IgD-negative memory B cell (primary cell): ENCODE data around the gene PACSIN1. TPM values are rescaled to one million over a fixed set of nuclear protein-coding genes. Genes with fewer than 3 reads are reported as not detected.
A peak's percentile ranks its signal among the peaks of the same experiment; 100 is the strongest.

Experiments used
- H3K27ac Mint-ChIP-seq, 3 donors: one replicate each; pipeline ENCODE4 v1.8.0; 2020 to 2022; ENCODE audit warnings: mild to moderate bottlenecking in 3 of 3, mixed read lengths in 3 of 3, moderate library complexity in 1 of 3
- H3K27me3 Mint-ChIP-seq: one replicate; pipeline ENCODE4 v1.8.0; 2021; ENCODE audit warnings: mixed read lengths
- H3K36me3 Mint-ChIP-seq: one replicate; pipeline ENCODE4 v1.8.0; 2020; ENCODE audit warnings: mild to moderate bottlenecking, mixed read lengths
- H3K4me1 Mint-ChIP-seq, 3 donors: one replicate each; pipeline ENCODE4 v1.8.0; 2020 to 2022; ENCODE audit warnings: mixed read lengths in 3 of 3, mild to moderate bottlenecking in 1 of 3
- H3K4me3 Mint-ChIP-seq, 4 donors: one replicate each; pipeline ENCODE4 v1.8.0; 2020 to 2022; ENCODE audit warnings: mild to moderate bottlenecking in 4 of 4, mixed read lengths in 4 of 4, moderate library complexity in 3 of 4
- H3K9me3 Mint-ChIP-seq, 3 donors: one replicate each; pipeline ENCODE4 v1.8.0; 2020 to 2021; ENCODE audit warnings: mixed read lengths in 3 of 3, mild to moderate bottlenecking in 1 of 3
- polyA plus RNA-seq: library from polyadenylated mRNA; unstranded; fragments of 300-500 nt; fragmentation: Illumina TruSeq; gene quantifications from one replicate; pipeline ENCODE4 v1.2.3, GENCODE V29; 2021

Gene PACSIN1
- polyA plus RNA-seq, 1 donor from 2014 or later, result not detected

DNA sequence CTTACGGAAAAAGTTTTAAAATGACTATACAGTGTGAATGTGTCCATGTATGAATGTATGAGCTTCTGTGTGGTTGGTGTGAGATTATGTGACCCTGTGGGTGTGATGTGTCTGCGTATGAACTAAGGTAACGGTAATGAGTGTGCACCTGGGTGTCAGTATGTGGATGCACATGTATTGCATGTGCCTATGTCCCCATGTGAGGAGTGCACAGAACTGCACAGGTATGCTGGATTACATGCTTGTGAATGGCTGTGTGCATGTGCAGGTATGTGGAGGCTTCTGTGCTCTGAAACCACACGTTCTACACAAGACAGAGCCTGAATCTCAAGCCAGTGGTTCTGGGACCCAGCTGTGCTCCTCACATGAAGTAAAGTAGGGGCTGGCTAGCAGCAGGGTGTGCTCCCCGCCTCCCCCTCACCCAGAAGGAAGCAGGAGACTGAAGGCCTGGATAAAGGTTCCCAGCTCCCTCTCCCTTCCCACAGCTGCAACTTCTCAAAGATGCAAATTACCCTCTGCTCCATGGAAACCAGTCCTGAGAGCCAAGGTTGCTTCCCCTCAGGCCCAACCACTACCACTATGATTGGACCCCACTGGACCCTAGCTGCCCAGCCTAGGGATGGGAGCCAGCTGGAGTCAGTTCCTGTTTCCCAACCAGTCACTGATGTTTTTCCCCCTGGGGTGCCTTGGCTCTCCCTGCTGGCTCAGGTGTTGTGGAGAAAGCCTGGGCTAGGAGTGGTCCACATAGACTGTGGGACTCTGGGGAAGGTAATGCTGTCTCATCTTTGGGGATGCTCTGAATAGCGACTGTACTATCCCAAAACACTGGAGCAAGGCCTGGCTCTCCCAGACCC lies 115.1 kb downstream of the PACSIN1 start:
- no peak overlapping the region for H3K27ac Mint-ChIP-seq
- H3K36me3 Mint-ChIP-seq, result no peaks in the 10 kb centered on the region
- H3K9me3 Mint-ChIP-seq, result no peaks in the 10 kb centered on the region
- no peaks in the 10 kb centered on the region for H3K27me3 Mint-ChIP-seq
- no peak overlapping the region for H3K4me3 Mint-ChIP-seq
- peaks cover 0 to 3% (median 2%) of the 10 kb centered on the region in 3 donors for H3K4me1 Mint-ChIP-seq

DNA sequence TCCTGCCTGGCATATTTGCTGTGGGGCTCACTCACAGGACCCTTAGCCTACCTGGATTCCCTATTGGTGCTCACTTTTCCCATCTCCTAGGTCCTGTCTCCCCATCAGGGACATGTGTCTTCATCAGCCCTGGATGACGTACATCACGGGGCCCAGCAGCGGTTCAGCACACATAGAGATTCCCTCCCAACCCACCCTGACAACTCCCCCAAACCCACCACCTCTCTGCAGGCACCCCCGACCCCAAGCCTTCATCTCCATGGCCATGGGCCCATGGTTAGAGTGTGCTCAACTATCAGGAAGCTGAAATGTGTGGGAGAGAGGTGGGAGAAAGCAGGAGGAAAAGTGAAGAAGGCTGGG lies 115.7 kb downstream of the PACSIN1 start:
- Mint-ChIP-seq H3K27ac (no peak overlapping the region), H3K4me3 (no peak overlapping the region), H3K4me1 (peaks cover 0 to 3% (median 2%) of the 10 kb centered on the region in 3 donors), H3K9me3 (no peaks in the 10 kb centered on the region), H3K27me3 (no peaks in the 10 kb centered on the region), H3K36me3 (no peaks in the 10 kb centered on the region)

DNA sequence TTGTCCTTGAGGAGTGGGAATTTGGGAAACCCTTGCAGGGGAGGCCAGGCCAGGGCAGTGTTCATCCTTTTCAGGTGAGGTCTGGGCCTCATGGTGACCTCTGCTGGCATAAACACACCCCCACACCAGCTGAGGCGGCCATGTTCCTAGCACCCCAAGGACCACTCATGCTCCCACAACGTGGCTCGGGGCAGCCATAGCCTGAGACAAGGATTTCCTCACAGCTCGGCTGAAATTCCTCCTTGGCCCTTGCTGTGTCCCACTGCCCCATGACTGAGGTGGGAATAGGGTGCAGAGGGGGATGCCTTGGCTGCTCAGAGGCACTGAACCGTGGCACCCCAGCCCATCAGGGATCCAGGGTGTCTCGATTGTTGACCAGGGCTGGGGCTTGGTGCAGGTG lies 117.6 kb downstream of the PACSIN1 start:
- peaks cover 1% of the 10 kb centered on the region for H3K36me3 Mint-ChIP-seq
- H3K27ac Mint-ChIP-seq, result no peak overlapping the region
- H3K27me3 Mint-ChIP-seq, result no peaks in the 10 kb centered on the region
- no peaks in the 10 kb centered on the region for H3K9me3 Mint-ChIP-seq
- H3K4me3 Mint-ChIP-seq, result no peak overlapping the region
- H3K4me1 Mint-ChIP-seq, result peaks cover 0 to 3% (median 2%) of the 10 kb centered on the region in 3 donors

DNA sequence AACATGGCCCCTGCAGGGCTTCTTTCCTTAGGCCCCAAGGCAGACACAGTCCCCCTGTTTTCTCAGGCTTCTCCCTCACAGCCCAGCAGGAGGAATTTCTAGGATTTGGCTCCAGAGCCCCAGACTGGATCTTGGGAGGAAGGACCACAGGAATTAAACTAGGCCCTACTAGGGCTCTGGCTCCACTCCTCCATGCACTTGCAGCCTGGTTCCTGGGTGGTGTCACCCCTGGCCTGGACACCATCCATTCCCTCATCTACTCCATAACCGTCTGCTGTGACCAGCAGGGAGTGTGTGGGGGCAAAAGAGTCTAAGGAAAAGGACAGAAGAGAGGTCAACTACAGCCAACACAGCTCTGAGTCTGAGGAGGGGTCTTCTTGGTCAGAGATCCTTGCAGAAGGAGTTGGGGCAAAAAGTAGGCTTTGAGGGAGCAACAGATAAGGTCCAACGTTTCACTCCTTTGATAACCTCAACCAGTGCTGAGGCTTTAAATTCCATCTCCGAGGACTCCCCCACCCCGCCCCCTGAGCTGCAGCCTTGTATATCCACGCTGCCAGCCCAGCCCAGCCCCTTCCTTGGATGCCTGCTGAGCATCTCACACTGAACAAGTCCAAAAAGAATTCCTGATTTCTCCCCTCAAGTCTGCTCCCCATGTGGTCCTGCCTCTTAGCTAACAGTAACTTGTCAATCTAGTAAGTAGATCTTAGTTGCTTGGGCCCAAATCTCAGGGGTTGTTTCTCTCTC lies 118.2 kb downstream of the PACSIN1 start:
- H3K27me3 Mint-ChIP-seq, result no peaks in the 10 kb centered on the region
- no peak overlapping the region for H3K27ac Mint-ChIP-seq
- H3K4me3 Mint-ChIP-seq, result no peak overlapping the region
- peaks cover 1% of the 10 kb centered on the region for H3K36me3 Mint-ChIP-seq
- H3K9me3 Mint-ChIP-seq, result no peaks in the 10 kb centered on the region
- peaks cover 0 to 3% (median 2%) of the 10 kb centered on the region in 3 donors for H3K4me1 Mint-ChIP-seq

DNA sequence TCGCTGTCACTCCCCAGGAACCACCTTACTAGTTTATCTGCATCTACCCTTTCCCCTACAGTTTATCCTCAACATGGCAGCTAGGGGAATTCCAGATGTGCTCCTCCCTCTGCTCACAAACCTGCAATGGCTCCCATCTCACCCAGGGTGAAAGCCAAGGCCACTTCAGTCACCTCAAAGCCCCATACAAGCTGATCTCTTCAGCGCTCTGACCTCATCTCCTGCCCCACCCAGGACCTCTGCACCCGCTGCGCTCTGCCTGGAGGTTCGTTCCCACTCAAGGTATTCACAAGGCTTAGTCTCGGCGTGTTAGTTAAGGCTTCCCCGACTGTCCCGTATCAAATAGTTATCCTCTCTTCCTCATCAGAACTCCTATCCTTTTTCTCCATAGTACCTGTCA lies 118.8 kb downstream of the PACSIN1 start:
- peak overlapping the region in 1 of 3 donors; percentile 32 for H3K27ac Mint-ChIP-seq
- peaks cover 1% of the 10 kb centered on the region for H3K36me3 Mint-ChIP-seq
- peaks cover 2 to 4% (median 2%) of the 10 kb centered on the region in 3 donors for H3K4me1 Mint-ChIP-seq
- no peaks in the 10 kb centered on the region for H3K27me3 Mint-ChIP-seq
- no peaks in the 10 kb centered on the region for H3K9me3 Mint-ChIP-seq
- peak overlapping the region in 1 of 4 donors; percentile 61 for H3K4me3 Mint-ChIP-seq

Other genes with a start within 250 kb of the PACSIN1 start
- 68.3 TPM for gene HMGA1, start 229.2 kb upstream of the PACSIN1 start, polyA plus RNA-seq
- gene SMIM29, start 217.1 kb upstream of the PACSIN1 start, polyA plus RNA-seq, result 66.2 TPM
- gene NUDT3, start 73.4 kb upstream of the PACSIN1 start, polyA plus RNA-seq, result 11.2 TPM
- 2,052 TPM for gene RPS10, start 40.0 kb upstream of the PACSIN1 start, polyA plus RNA-seq
- gene SPDEF, start 90.3 kb downstream of the PACSIN1 start, polyA plus RNA-seq, result not detected
- gene ILRUN, start 230.7 kb downstream of the PACSIN1 start, polyA plus RNA-seq, result 15.4 TPM